ENCODE results near the gene ABCF2.
A peak's percentile ranks its signal among the peaks of the same experiment; 100 is the strongest.

The ABCF2 gene

DNA sequence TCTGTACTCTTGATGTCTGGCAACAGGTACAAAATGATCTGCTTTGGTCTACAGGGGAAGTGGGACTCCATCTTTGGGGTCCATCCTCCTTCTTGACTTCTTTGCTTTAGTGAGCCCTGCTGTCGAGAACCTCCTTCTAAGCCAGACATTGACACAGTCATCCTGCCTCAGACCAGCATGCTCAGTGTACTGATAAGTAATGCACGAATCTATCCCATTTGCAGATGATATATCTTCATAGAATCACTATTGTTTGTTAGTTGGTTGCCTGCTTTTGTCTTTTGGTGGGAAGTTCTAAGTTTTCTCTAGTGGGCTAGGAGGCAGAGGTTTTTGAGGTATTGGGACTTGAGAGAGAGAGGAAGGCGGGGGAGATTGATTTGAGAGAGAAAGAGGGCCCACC is 25.7 kb downstream of the ABCF2 start:
- no peak overlapping the region for H2BK120ac ChIP-seq (ENCODE audit: low read depth, low read length)
- H3K4me2 ChIP-seq (ENCODE audit: low read length), result no peak overlapping the region
- no peaks in the 10 kb centered on the region for H3K79me2 ChIP-seq (ENCODE audit: control insufficient read depth, insufficient read depth, low read length)
- H3K4ac ChIP-seq (ENCODE audit: low read depth, low read length), result no peak overlapping the region
- 100% methylated on average over 1 of the region's 3 CpGs for WGBS (ENCODE audit: extremely low coverage, insufficient coverage, low lambda C conversion rate)
- no peak overlapping the region for H3K23ac ChIP-seq (ENCODE audit: low read length)
- no peak overlapping the region for H4K5ac ChIP-seq (ENCODE audit: low read length)
- H3K18ac ChIP-seq (ENCODE audit: low read length), result no peak overlapping the region
- no peak overlapping the region for H3K27ac ChIP-seq (ENCODE audit: low read depth, low read length)
- H3K9ac ChIP-seq (ENCODE audit: low read length), result no peak overlapping the region
- no peak for DNase-seq
- no peak overlapping the region for H2BK5ac ChIP-seq (ENCODE audit: low read length)
- H2AK5ac ChIP-seq (ENCODE audit: low read length), result no peak overlapping the region
- H2BK15ac ChIP-seq (replicated peaks; ENCODE audit: low read depth), result no peak overlapping the region
- no peak overlapping the region for H3K56ac ChIP-seq (ENCODE audit: low read length)
- H3K27me3 ChIP-seq (ENCODE audit: insufficient read depth, low read length, poor library complexity), result no peaks in the 10 kb centered on the region
- no peaks in the 10 kb centered on the region for H3K36me3 ChIP-seq (ENCODE audit: control insufficient read depth, insufficient read depth, low read length)
- H3K4me3 ChIP-seq (ENCODE audit: low read length), result no peak overlapping the region
- no peak overlapping the region for H4K8ac ChIP-seq (ENCODE audit: low read depth, low read length)
- no peaks in the 10 kb centered on the region for H3K4me1 ChIP-seq (ENCODE audit: control insufficient read depth, low read depth, low read length)
- no peaks in the 10 kb centered on the region for H3K79me1 ChIP-seq (ENCODE audit: low read length)

DNA sequence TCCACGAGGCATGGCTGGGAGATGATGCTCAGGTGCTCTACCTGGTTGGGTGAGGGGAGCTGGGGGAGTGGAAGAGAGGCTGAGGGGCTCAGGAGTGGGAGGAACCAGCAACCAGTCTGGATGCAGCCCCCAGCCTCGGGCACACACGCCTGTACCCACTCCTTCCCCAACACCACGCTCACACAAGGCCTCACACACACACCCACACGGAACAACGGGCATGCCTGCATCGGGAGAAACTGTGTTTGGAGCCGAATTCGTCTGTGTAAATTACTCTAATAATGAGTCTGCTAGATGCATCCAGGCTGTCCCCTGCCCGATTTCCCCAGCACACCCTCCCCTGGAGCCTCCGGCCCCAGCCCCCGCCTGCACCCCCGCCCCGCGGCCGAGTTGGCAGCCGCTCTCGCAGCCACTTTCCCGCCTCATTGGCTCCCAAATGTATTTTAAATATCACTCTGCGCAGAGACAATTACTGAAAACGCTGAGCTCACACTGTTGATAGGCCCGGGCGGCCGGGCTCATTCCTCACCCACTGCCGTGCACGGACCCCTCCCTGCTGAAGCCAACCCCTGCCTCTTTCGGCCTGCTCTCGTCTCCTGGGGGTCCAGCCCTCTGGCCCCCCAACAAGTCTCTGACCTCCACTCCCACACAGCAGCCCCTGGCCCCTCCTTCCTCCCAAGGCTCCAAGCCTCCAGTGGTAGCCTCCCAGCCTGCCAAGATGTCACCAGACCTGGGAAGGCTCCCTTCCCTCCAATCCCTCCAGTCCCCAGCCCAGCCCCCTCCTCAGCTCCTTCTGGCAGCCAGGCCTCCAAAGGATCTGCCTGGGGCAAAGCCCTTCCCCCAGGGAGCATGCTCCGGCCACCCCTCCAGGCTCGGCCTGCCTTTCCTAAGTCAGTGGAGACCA is 27.8 kb downstream of the ABCF2 start:
- Histone ChIP-seq H3K4me2 (ENCODE audit: low read length) (no peak overlapping the region), H3K79me2 (ENCODE audit: control insufficient read depth, insufficient read depth, low read length) (no peaks in the 10 kb centered on the region), H3K9ac (ENCODE audit: low read length) (no peak overlapping the region), H3K18ac (ENCODE audit: low read length) (no peak overlapping the region), H3K56ac (ENCODE audit: low read length) (peak overlapping the region; percentile 65), H3K79me1 (ENCODE audit: low read length) (no peaks in the 10 kb centered on the region), H4K5ac (ENCODE audit: low read length) (no peak overlapping the region), H3K4ac (ENCODE audit: low read depth, low read length) (no peak overlapping the region), H2BK15ac (replicated peaks; ENCODE audit: low read depth) (no peak overlapping the region), H3K4me3 (ENCODE audit: low read length) (no peak overlapping the region), H2BK120ac (ENCODE audit: low read depth, low read length) (no peak overlapping the region), H4K8ac (ENCODE audit: low read depth, low read length) (no peak overlapping the region), H3K27me3 (ENCODE audit: insufficient read depth, low read length, poor library complexity) (no peaks in the 10 kb centered on the region), H3K23ac (ENCODE audit: low read length) (no peak overlapping the region), H2BK5ac (ENCODE audit: low read length) (no peak overlapping the region), H2AK5ac (ENCODE audit: low read length) (no peak overlapping the region), H3K4me1 (ENCODE audit: control insufficient read depth, low read depth, low read length) (no peaks in the 10 kb centered on the region), H3K36me3 (ENCODE audit: control insufficient read depth, insufficient read depth, low read length) (no peaks in the 10 kb centered on the region), H3K27ac (ENCODE audit: low read depth, low read length) (no peak overlapping the region)
- WGBS (ENCODE audit: extremely low coverage, insufficient coverage, low lambda C conversion rate), result no CpG with 5 or more reads among the region's 30 CpGs
- DNase-seq, result peak; percentile 73

DNA sequence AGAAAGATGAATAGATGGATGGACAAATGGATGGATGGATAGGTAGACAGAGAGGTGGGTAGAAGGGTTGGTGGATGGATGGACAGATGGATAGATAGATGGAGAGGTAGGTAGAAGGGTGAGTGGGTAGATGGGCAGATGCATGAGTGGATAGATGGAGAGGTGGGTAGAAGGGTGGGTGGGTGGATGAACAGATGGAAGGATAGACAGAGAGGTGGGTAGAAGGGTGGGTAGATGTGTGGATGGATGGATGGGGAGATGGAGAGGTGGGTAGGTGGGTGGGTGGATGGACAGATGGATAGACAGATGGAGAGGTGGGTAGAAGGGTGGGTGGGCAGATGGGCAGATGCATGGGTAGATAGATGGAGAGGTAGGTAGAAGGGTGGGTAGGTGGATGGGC is 29.1 kb downstream of the ABCF2 start:
- H4K5ac ChIP-seq (ENCODE audit: low read length), result no peak overlapping the region
- no peak overlapping the region for H3K56ac ChIP-seq (ENCODE audit: low read length)
- H2AK5ac ChIP-seq (ENCODE audit: low read length), result no peak overlapping the region
- H3K4ac ChIP-seq (ENCODE audit: low read depth, low read length), result no peak overlapping the region
- no peaks in the 10 kb centered on the region for H3K36me3 ChIP-seq (ENCODE audit: control insufficient read depth, insufficient read depth, low read length)
- H3K4me3 ChIP-seq (ENCODE audit: low read length), result no peak overlapping the region
- H2BK15ac ChIP-seq (replicated peaks; ENCODE audit: low read depth), result no peak overlapping the region
- no peak for DNase-seq
- H3K9ac ChIP-seq (ENCODE audit: low read length), result no peak overlapping the region
- H3K4me1 ChIP-seq (ENCODE audit: control insufficient read depth, low read depth, low read length), result no peaks in the 10 kb centered on the region
- no peak overlapping the region for H3K4me2 ChIP-seq (ENCODE audit: low read length)
- no peak overlapping the region for H3K27ac ChIP-seq (ENCODE audit: low read depth, low read length)
- H3K27me3 ChIP-seq (ENCODE audit: insufficient read depth, low read length, poor library complexity), result no peaks in the 10 kb centered on the region
- no peak overlapping the region for H2BK5ac ChIP-seq (ENCODE audit: low read length)
- H4K8ac ChIP-seq (ENCODE audit: low read depth, low read length), result no peak overlapping the region
- no peak overlapping the region for H3K18ac ChIP-seq (ENCODE audit: low read length)
- no peaks in the 10 kb centered on the region for H3K79me2 ChIP-seq (ENCODE audit: control insufficient read depth, insufficient read depth, low read length)
- no peak overlapping the region for H3K23ac ChIP-seq (ENCODE audit: low read length)
- no peak overlapping the region for H2BK120ac ChIP-seq (ENCODE audit: low read depth, low read length)
- H3K79me1 ChIP-seq (ENCODE audit: low read length), result no peaks in the 10 kb centered on the region

DNA sequence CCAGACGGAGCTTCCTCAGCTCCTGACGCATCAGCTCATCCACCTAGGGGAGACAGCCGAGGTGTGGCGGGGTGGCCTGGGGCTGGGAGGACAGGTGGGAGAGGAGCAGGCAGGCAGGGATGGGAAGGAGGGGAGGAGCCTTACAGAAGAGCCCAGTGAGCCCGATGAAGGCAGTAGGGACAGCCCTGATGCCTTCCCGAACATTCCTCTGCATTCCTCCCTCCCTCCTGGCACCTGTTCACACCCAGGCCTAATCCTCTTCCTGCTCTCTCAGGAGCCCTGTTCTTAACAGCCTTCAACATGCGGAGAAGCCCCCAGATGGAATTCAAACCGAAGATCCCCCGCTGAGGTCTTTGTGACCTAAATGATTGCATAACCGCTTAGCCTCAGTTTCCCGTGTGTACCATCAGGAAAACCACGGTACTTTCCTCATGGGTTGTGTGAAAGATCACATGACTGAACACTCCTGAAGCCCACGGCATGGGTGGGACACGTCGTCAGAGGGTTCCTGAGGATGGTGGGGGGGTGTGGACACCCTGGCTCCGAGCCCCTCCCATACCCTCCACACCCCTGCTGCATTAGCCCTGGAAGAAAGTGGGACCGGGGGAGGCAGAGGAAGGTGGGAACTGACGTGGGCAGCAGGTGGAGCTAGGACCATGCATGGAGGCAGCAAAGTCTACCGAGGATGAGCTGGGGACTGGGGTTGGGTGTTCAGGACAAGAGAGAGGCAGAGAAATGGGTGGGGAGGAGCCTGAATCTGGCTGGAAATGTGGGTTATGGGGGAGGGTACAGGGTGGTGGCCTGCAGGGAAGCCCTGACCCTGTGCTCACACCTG is 31.2 kb downstream of the ABCF2 start:
- no peak overlapping the region for H3K23ac ChIP-seq (ENCODE audit: low read length)
- no peaks in the 10 kb centered on the region for H3K4me1 ChIP-seq (ENCODE audit: control insufficient read depth, low read depth, low read length)
- H2BK5ac ChIP-seq (ENCODE audit: low read length), result no peak overlapping the region
- H3K27ac ChIP-seq (ENCODE audit: low read depth, low read length), result no peak overlapping the region
- H3K4me3 ChIP-seq (ENCODE audit: low read length), result no peak overlapping the region
- no peak overlapping the region for H4K5ac ChIP-seq (ENCODE audit: low read length)
- H2AK5ac ChIP-seq (ENCODE audit: low read length), result no peak overlapping the region
- no peak overlapping the region for H3K18ac ChIP-seq (ENCODE audit: low read length)
- H2BK120ac ChIP-seq (ENCODE audit: low read depth, low read length), result no peak overlapping the region
- no peak overlapping the region for H3K4ac ChIP-seq (ENCODE audit: low read depth, low read length)
- H3K79me2 ChIP-seq (ENCODE audit: control insufficient read depth, insufficient read depth, low read length), result no peaks in the 10 kb centered on the region
- no peak overlapping the region for H3K4me2 ChIP-seq (ENCODE audit: low read length)
- H4K8ac ChIP-seq (ENCODE audit: low read depth, low read length), result no peak overlapping the region
- no peak overlapping the region for H2BK15ac ChIP-seq (replicated peaks; ENCODE audit: low read depth)
- H3K27me3 ChIP-seq (ENCODE audit: insufficient read depth, low read length, poor library complexity), result no peaks in the 10 kb centered on the region
- no peak overlapping the region for H3K9ac ChIP-seq (ENCODE audit: low read length)
- DNase-seq, result peak; percentile 42
- WGBS (ENCODE audit: extremely low coverage, insufficient coverage, low lambda C conversion rate), result no CpG with 5 or more reads among the region's 19 CpGs
- H3K36me3 ChIP-seq (ENCODE audit: control insufficient read depth, insufficient read depth, low read length), result no peaks in the 10 kb centered on the region
- no peak overlapping the region for H3K56ac ChIP-seq (ENCODE audit: low read length)
- H3K79me1 ChIP-seq (ENCODE audit: low read length), result no peaks in the 10 kb centered on the region

DNA sequence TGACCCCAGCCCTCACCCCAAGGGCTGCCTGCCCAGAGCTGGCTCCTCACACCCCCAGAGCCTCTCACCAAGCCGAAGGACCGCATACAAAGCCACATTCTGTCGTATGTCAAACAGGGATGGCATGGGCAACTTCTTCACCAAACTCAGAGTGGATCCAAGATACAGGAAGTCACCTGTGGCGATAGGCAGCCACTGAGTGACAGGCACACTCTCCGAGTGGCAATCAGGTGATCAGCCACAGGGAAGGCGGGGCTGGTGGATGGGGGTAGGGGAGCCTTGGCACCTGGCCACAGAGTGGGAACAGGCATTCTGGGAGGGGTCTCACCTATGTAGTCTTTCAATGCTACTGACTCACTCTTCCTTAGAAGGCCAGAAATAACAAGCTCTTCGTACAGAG is 32.8 kb downstream of the ABCF2 start:
- DNase-seq, result no peak
- Histone ChIP-seq H3K23ac (ENCODE audit: low read length) (no peak overlapping the region), H3K27me3 (ENCODE audit: insufficient read depth, low read length, poor library complexity) (no peaks in the 10 kb centered on the region), H3K27ac (ENCODE audit: low read depth, low read length) (no peak overlapping the region), H2BK15ac (replicated peaks; ENCODE audit: low read depth) (no peak overlapping the region), H4K8ac (ENCODE audit: low read depth, low read length) (no peak overlapping the region), H3K4ac (ENCODE audit: low read depth, low read length) (no peak overlapping the region), H3K18ac (ENCODE audit: low read length) (no peak overlapping the region), H2AK5ac (ENCODE audit: low read length) (no peak overlapping the region), H3K79me1 (ENCODE audit: low read length) (no peaks in the 10 kb centered on the region), H4K5ac (ENCODE audit: low read length) (no peak overlapping the region), H3K36me3 (ENCODE audit: control insufficient read depth, insufficient read depth, low read length) (no peaks in the 10 kb centered on the region), H3K9ac (ENCODE audit: low read length) (no peak overlapping the region), H3K4me3 (ENCODE audit: low read length) (no peak overlapping the region), H3K4me1 (ENCODE audit: control insufficient read depth, low read depth, low read length) (no peaks in the 10 kb centered on the region), H3K4me2 (ENCODE audit: low read length) (no peak overlapping the region), H2BK5ac (ENCODE audit: low read length) (no peak overlapping the region), H2BK120ac (ENCODE audit: low read depth, low read length) (no peak overlapping the region), H3K79me2 (ENCODE audit: control insufficient read depth, insufficient read depth, low read length) (no peaks in the 10 kb centered on the region), H3K56ac (ENCODE audit: low read length) (no peak overlapping the region)
- no CpG with 5 or more reads among the region's 7 CpGs for WGBS (ENCODE audit: extremely low coverage, insufficient coverage, low lambda C conversion rate)

Measured in mesendoderm (in vitro differentiated cells).